ENCODE results near the gene PIM3. TPM values are rescaled to one million over a fixed set of nuclear protein-coding genes. Genes with fewer than 3 reads are reported as not detected.

PIM3 gene
- total and polyA plus RNA-seq, 10 of the 15 experiments (the other 5 are each of a cell fraction or from before 2014, with no cell fraction given): 0.31 to 60.8 (median 12.4) TPM

DNA sequence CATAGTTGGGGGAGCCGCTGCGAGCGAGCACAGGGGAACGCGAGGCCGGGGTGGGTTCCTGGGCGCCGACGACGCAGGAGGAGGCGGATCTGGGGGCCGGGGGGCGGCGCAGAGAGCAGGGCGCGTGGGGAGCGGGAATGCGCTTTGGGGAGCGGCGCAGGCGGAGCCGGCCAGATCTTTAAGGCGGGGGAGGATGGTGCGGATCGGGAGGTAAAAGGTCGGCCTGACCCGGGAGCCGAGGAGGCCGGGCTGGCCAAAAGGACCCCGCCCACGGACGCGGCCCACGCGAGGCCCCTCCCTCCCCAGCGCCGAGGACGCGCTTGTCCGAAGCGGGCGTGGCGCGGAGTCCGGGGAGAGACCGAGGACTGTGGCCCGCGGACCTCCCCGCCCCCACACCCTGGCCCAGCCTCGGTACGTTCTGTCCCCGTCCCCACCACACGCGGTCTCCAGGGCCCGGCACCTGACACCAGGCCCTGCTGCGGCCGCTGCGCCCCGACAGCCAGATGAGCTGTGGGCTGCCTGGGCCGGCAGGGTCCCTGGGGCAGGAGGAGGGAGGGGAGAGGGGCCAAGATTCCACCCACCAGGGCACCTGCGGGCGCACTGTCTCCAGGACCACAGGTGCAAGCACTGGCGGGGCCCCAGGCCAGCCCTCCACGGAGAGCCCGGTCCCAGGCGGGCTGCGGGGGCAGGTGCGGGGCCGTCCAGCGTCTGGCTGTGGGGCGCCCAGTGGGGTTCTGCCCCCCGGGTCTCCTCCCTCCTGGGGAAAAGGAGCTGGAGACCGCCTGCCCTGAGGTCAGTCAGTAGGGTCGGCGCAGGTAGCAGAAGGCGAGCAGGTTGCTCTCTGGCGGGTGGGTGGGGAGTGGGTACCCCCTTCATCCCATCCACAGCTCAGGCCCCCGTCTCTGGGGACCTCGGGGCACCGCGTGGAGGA, 10.9 kb downstream of the PIM3 start (continued):
- TF ChIP-seq IKZF1 (conservative IDR thresholded peaks at IDR 0.05) (0 out of 2 replicates have a peak, but pooled peaks have one; percentile 39), ZNF207 (IDR thresholded peaks at IDR 0.05; ENCODE audit: borderline replicate concordance) (no peak), TCF7 (IDR thresholded peaks at IDR 0.05; ENCODE audit: borderline replicate concordance) (no peak), NR2C2 (IDR thresholded peaks at IDR 0.05; ENCODE audit: borderline replicate concordance, control insufficient read depth, insufficient read length, low read depth) (no peak), BCL11A (IDR thresholded peaks at IDR 0.05; ENCODE audit: low read depth, low read length) (0 out of 2 replicates have a peak, but pooled peaks have one; percentile 13), RB1 (IDR thresholded peaks at IDR 0.05; ENCODE audit: borderline replicate concordance) (no peak), POLR2A (IDR thresholded peaks at IDR 0.05; ENCODE audit: low read depth, low read length) (peak; percentile 56), MEF2B (IDR thresholded peaks at IDR 0.05; ENCODE audit: partially characterized antibody, poor library complexity, severe bottlenecking) (no peak), CBX5 (IDR thresholded peaks at IDR 0.05; ENCODE audit: low read depth) (no peak), SMARCA5 (IDR thresholded peaks at IDR 0.05) (0 out of 2 replicates have a peak, but pooled peaks have one; percentile 9), EP300 (IDR thresholded peaks at IDR 0.05; ENCODE audit: borderline replicate concordance in 1 of 2, control insufficient read depth in 1 of 2, low read depth in 2 of 2, low read length in 2 of 2) (no peak), ESRRA (IDR thresholded peaks at IDR 0.05; ENCODE audit: low read length) (0 out of 2 replicates have a peak, but pooled peaks have one; percentile 1), SUPT20H (IDR thresholded peaks at IDR 0.05; ENCODE audit: borderline replicate concordance, control insufficient read depth, low read depth, low read length) (no peak), E4F1 (IDR thresholded peaks at IDR 0.05; ENCODE audit: borderline replicate concordance, partially characterized antibody) (no peak), ZNF384 (IDR thresholded peaks at IDR 0.05; ENCODE audit: borderline replicate concordance, low read depth, low read length) (no peak), SUZ12 (IDR thresholded peaks at IDR 0.05; ENCODE audit: unreplicated experiment) (no peak), MEF2A (IDR thresholded peaks at IDR 0.05; ENCODE audit: insufficient read depth, low read depth, low read length) (no peak), POLR2AphosphoS5 (IDR thresholded peaks at IDR 0.05; ENCODE audit: low read length) (peak; percentile 37; the same call in 1 of the 2 replicates), NR2F1 (conservative IDR thresholded peaks at IDR 0.05) (peak; percentile 10; the same call in 1 of the 2 replicates)
- TF ChIP-seq, protein P1, sequence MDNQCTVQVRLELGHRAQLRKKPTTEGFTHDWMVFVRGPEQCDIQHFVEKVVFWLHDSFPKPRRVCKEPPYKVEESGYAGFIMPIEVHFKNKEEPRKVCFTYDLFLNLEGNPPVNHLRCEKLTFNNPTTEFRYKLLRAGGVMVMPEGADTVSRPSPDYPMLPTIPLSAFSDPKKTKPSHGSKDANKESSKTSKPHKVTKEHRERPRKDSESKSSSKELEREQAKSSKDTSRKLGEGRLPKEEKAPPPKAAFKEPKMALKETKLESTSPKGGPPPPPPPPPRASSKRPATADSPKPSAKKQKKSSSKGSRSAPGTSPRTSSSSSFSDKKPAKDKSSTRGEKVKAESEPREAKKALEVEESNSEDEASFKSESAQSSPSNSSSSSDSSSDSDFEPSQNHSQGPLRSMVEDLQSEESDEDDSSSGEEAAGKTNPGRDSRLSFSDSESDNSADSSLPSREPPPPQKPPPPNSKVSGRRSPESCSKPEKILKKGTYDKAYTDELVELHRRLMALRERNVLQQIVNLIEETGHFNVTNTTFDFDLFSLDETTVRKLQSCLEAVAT (IDR thresholded peaks at IDR 0.05): 0 out of 2 replicates have a peak, but pooled peaks have one; percentile 4
- TF ChIP-seq, protein P2, sequence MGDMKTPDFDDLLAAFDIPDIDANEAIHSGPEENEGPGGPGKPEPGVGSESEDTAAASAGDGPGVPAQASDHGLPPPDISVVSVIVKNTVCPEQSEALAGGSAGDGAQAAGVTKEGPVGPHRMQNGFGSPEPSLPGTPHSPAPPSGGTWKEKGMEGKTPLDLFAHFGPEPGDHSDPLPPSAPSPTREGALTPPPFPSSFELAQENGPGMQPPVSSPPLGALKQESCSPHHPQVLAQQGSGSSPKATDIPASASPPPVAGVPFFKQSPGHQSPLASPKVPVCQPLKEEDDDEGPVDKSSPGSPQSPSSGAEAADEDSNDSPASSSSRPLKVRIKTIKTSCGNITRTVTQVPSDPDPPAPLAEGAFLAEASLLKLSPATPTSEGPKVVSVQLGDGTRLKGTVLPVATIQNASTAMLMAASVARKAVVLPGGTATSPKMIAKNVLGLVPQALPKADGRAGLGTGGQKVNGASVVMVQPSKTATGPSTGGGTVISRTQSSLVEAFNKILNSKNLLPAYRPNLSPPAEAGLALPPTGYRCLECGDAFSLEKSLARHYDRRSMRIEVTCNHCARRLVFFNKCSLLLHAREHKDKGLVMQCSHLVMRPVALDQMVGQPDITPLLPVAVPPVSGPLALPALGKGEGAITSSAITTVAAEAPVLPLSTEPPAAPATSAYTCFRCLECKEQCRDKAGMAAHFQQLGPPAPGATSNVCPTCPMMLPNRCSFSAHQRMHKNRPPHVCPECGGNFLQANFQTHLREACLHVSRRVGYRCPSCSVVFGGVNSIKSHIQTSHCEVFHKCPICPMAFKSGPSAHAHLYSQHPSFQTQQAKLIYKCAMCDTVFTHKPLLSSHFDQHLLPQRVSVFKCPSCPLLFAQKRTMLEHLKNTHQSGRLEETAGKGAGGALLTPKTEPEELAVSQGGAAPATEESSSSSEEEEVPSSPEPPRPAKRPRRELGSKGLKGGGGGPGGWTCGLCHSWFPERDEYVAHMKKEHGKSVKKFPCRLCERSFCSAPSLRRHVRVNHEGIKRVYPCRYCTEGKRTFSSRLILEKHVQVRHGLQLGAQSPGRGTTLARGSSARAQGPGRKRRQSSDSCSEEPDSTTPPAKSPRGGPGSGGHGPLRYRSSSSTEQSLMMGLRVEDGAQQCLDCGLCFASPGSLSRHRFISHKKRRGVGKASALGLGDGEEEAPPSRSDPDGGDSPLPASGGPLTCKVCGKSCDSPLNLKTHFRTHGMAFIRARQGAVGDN (IDR thresholded peaks at IDR 0.05): peak; percentile 12; the same call in 1 of the 2 replicates
